Bronchial epithelial cell (primary cell): ENCODE measurements around the gene ZNF496. TPM values are rescaled to one million over a fixed set of nuclear protein-coding genes. Genes with fewer than 3 reads are reported as not detected.

Experiments used
- DNase-seq: peaks from one replicate; pipeline ENCODE4 v3.0.0-alpha.2; 2010; ENCODE audit warnings: low read depth
- FAIRE-seq: peaks from 2 replicates; lab custom pipeline; 2011; peaks lifted over from hg19 to GRCh38; lab: Jason Lieb, UNC
- H3K27me3 ChIP-seq: 2 replicates; pipeline ENCODE4 v1.5.1; 2011; ENCODE audit warnings: low read length; ENCODE audit not compliant: control insufficient read depth, insufficient read depth
- H3K36me3 ChIP-seq: 2 replicates; pipeline ENCODE4 v1.5.1; 2011; ENCODE audit warnings: low read length; ENCODE audit not compliant: control insufficient read depth, insufficient read depth
- H3K4me3 ChIP-seq: 2 replicates; pipeline ENCODE4 v1.5.1; 2011; ENCODE audit warnings: mild to moderate bottlenecking, low read depth, low read length, control low read depth
- total RNA-seq: library from RNA; depleted of rRNA; stranded (reverse); fragments of >200 nt; gene quantifications from 2 replicates; pipeline ENCODE4 v1.2.1, GENCODE V29; 2014
- TF ChIP-seq, protein P1 (sequence below): IDR thresholded peaks from 2 replicates; pipeline ENCODE4 v1.5.1; 2011; ENCODE audit warnings: mild to moderate bottlenecking, moderate library complexity, low read length, control low read depth, inconsistent platforms; ENCODE audit not compliant: insufficient read depth, severe bottlenecking

ZNF496 gene
- total RNA-seq, 1 donor from 2014 or later = 9.5 TPM

DNA sequence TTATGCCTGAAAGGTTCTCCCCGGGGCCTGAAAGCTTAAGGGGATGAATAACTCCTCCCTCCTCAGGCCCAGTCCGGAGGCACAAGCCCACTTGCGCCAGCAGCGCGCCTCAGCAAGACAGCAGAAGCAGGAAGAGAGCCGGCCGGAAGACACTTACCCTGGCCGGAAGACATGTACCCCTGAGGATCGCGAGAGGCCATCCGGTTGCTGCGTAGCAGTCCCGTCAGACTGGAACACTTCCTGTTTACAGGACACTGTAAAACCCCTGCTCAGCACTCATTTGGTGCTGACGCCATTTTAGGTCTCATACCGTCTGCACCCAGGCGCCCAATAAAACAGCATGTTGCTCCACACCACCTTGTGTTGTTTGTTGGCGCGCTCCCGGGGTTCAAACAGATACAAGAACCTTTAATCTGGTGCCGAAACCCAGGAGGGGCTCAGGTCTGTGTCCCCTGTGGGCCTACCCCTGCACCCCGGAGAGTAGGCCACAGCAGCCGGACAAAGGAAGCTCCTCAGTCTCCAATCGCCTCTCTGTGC lies 45.5 kb downstream of the ZNF496 start:
- Histone ChIP-seq H3K4me3 (no peak overlapping the region), H3K36me3 (no peaks in the 10 kb centered on the region), H3K27me3 (no peaks in the 10 kb centered on the region)
- FAIRE-seq = no peak
- no peak for DNase-seq
- TF ChIP-seq, protein P1, sequence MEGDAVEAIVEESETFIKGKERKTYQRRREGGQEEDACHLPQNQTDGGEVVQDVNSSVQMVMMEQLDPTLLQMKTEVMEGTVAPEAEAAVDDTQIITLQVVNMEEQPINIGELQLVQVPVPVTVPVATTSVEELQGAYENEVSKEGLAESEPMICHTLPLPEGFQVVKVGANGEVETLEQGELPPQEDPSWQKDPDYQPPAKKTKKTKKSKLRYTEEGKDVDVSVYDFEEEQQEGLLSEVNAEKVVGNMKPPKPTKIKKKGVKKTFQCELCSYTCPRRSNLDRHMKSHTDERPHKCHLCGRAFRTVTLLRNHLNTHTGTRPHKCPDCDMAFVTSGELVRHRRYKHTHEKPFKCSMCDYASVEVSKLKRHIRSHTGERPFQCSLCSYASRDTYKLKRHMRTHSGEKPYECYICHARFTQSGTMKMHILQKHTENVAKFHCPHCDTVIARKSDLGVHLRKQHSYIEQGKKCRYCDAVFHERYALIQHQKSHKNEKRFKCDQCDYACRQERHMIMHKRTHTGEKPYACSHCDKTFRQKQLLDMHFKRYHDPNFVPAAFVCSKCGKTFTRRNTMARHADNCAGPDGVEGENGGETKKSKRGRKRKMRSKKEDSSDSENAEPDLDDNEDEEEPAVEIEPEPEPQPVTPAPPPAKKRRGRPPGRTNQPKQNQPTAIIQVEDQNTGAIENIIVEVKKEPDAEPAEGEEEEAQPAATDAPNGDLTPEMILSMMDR = no peak

DNA sequence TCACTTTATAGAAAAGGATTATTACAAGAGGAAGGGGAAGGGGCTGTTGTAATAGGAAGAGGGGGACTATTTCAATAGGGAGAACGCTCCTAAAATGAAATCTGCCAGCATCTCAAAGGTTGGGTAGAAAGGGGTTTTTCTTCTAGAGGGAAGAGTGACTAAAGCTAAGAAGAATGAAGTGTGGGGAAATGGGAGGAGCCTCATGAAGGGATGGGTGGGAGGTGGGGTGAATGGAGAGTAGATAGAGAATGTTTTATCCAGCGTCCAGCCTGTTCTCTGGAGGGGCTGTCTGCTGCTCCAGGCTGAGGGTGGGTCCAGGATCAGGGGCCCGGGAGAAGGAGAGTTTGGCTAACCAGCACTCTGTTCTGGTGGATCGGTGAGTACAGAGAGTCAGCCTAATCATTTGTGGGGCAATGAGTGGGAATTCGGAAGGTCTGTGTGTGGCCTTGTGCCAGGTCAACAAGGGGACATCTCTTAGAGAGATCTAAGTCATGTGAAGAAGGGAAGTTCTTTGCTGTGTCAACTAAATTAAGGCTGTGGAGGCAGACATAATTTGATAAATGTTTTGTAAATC lies 50.6 kb downstream of the ZNF496 start:
- TF ChIP-seq, protein P1 = no peak
- H3K27me3 ChIP-seq = no peaks in the 10 kb centered on the region
- H3K36me3 ChIP-seq = no peaks in the 10 kb centered on the region
- FAIRE-seq (no peak), DNase-seq (no peak)
- H3K4me3 ChIP-seq = no peak overlapping the region

DNA sequence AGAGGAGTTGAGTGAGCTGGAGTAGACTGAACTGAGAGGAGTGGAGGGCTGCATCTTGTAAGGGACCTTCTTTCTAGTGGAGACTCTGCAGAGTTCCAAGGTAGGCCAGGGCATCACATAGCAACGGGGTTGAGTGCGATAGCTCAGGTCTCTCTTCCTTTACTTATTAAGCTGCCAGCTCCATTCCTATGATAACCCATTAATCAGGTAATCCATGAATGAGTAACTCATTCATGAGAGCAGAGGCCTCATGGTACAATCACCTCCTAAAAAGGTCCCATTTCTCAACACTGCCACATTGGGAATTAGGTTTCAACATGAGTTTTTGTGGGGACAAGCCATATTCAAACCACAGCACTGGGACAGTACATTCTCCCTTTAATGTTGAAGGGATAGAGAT lies 54.5 kb downstream of the ZNF496 start:
- no peak for FAIRE-seq
- no peaks in the 10 kb centered on the region for H3K27me3 ChIP-seq
- H3K36me3 ChIP-seq = no peaks in the 10 kb centered on the region
- H3K4me3 ChIP-seq = no peak overlapping the region
- TF ChIP-seq, protein P1 = no peak
- no peak for DNase-seq

DNA sequence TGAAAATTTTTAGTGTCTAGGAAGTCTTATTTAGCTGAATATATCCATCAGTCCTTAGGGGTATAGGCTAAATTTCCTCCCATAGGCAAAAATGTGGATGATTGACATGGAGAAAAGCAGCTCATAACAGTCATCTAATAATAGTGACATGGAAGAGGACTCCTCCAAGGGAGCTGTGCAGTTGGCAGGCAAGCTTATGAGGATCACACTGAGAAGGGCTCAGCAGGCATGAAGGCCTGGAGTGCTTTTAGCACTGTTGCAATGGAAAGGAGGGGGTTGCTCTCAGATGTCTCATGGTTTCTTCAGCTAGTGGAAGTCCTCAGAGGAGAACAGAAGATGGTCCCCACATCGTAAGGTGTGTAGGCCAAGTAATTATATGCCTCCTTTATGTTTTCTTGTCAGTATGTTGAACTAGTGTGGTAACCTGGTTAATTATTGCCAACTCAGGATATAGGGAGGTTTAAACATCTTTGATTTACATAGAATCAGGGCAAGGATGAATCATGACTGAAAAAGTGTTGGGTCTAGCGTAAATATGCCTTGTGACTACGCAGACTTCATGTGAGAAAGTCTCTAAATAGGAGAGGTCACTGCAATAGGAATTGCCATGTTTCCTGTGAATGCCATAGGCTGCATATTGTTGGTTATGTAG lies 56.9 kb downstream of the ZNF496 start:
- Histone ChIP-seq H3K36me3 (no peaks in the 10 kb centered on the region), H3K4me3 (no peak overlapping the region), H3K27me3 (no peaks in the 10 kb centered on the region)
- FAIRE-seq (no peak), DNase-seq (no peak)
- TF ChIP-seq, protein P1 = no peak

DNA sequence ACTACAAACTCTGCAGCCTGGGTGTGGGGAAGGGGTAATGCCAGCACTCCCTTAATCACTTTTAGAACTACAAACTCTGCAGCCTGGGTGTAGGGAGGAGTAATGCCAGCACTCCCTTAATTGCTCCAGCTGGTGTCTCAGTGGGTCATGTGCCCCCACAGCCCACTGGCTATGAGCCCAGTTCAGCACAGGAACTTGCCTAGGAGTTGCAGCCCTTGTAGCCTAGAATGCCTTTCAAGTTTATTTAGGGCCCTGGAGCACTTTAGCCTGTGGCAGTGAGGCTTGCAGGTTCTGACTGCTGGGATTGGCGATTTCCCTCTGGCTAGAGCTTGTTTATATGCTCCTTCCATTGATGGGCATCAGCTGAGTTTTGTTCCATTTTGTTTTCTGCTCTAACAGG lies 58.7 kb downstream of the ZNF496 start:
- H3K27me3 ChIP-seq = no peaks in the 10 kb centered on the region
- FAIRE-seq (peak; percentile 7), DNase-seq (no peak)
- H3K4me3 ChIP-seq = no peak overlapping the region
- TF ChIP-seq, protein P1 = no peak
- no peaks in the 10 kb centered on the region for H3K36me3 ChIP-seq
